Measurements from ENCODE around the gene CROCC. TPM values are rescaled to one million over a fixed set of nuclear protein-coding genes. Genes with fewer than 3 reads are reported as not detected.

CROCC gene
- total RNA-seq, 6 experiments from 2014 or later, result 6.5 to 12.7 (median 9.4) TPM

GRCh38 chr1:16975211-16975610, 53.5 kb downstream of the CROCC start:
- no peak for ATAC-seq
- Histone ChIP-seq H3K9me3 (no peaks in the 10 kb centered on the region), H3K27me3 (no peaks in the 10 kb centered on the region), H3K36me3 (no peaks in the 10 kb centered on the region), H3K27ac (no peak overlapping the region), H3K4me3 (no peak overlapping the region), H3K4me1 (no peaks in the 10 kb centered on the region)
- WGBS (ENCODE audit: insufficient coverage, low coverage, low lambda C conversion rate, missing lambda C conversion rate), result 83% methylated on average over 1 of the region's 14 CpGs
- DNase-seq, result no peak
- intact Hi-C loops (cut with DNase I), result no loop called here
- TF ChIP-seq POLR2A (IDR thresholded peaks at IDR 0.05), result no peak

GRCh38 chr1:16975838-16976237, 54.1 kb downstream of the CROCC start:
- no peak for ATAC-seq
- TF ChIP-seq, protein P1, sequence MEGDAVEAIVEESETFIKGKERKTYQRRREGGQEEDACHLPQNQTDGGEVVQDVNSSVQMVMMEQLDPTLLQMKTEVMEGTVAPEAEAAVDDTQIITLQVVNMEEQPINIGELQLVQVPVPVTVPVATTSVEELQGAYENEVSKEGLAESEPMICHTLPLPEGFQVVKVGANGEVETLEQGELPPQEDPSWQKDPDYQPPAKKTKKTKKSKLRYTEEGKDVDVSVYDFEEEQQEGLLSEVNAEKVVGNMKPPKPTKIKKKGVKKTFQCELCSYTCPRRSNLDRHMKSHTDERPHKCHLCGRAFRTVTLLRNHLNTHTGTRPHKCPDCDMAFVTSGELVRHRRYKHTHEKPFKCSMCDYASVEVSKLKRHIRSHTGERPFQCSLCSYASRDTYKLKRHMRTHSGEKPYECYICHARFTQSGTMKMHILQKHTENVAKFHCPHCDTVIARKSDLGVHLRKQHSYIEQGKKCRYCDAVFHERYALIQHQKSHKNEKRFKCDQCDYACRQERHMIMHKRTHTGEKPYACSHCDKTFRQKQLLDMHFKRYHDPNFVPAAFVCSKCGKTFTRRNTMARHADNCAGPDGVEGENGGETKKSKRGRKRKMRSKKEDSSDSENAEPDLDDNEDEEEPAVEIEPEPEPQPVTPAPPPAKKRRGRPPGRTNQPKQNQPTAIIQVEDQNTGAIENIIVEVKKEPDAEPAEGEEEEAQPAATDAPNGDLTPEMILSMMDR (IDR thresholded peaks at IDR 0.05), result no peak
- TF ChIP-seq POLR2A (IDR thresholded peaks at IDR 0.05), result no peak
- no peaks in the 10 kb centered on the region for H3K4me1 ChIP-seq
- intact Hi-C loops (cut with DNase I), result no loop called here
- no peaks in the 10 kb centered on the region for H3K27me3 ChIP-seq
- H3K27ac ChIP-seq, result no peak overlapping the region
- WGBS (ENCODE audit: insufficient coverage, low coverage, low lambda C conversion rate, missing lambda C conversion rate), result 89% methylated on average over 12 of the region's 14 CpGs
- H3K9me3 ChIP-seq, result no peaks in the 10 kb centered on the region
- H3K4me3 ChIP-seq, result no peak overlapping the region
- DNase-seq, result no peak
- no peaks in the 10 kb centered on the region for H3K36me3 ChIP-seq

- Histone ChIP-seq H3K4me3 (no peak overlapping the region), H3K9me3 (no peaks in the 10 kb centered on the region), H3K27ac (no peak overlapping the region), H3K36me3 (no peaks in the 10 kb centered on the region), H3K27me3 (no peaks in the 10 kb centered on the region), H3K4me1 (no peaks in the 10 kb centered on the region)
- TF ChIP-seq, protein P1 (IDR thresholded peaks at IDR 0.05), result no peak
- no peak for TF ChIP-seq POLR2A (IDR thresholded peaks at IDR 0.05)
- ATAC-seq (no peak), DNase-seq (peak in 1 of 3 donors; percentile 57)
- intact Hi-C loops (cut with DNase I), result no loop called here
- WGBS (ENCODE audit: insufficient coverage, low coverage, low lambda C conversion rate, missing lambda C conversion rate), result 72% methylated on average over 5 of the region's 16 CpGs
Measured at GRCh38 chr1:16976966-16977365, 55.2 kb downstream of the CROCC start.

DNA sequence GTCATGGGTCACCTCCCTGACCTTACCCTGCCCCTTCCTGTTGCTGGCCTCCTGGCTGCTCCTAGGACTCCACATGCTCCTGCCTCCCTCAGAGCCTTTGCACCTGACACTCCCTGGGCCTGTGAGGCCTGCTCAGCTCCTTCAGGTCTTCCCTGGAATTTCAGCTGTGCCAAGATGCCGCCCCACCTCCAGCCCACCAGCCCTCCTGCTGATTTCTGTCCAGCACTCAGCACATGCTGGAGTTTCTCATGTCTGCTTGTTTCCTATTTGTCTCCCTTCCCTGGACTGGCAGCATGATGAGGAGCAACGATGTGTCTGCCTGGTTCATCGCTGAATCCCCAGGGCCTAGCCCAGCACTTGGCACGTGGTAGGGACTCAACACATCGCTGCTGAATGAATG, 55.6 kb downstream of the CROCC start:
- 83% methylated on average over 1 of the region's 5 CpGs for WGBS (ENCODE audit: insufficient coverage, low coverage, low lambda C conversion rate, missing lambda C conversion rate)
- H3K27me3 ChIP-seq, result no peaks in the 10 kb centered on the region
- intact Hi-C loops (cut with DNase I), result no loop called here
- no peaks in the 10 kb centered on the region for H3K4me1 ChIP-seq
- ATAC-seq (no peak), DNase-seq (no peak)
- H3K9me3 ChIP-seq, result no peaks in the 10 kb centered on the region
- no peak overlapping the region for H3K27ac ChIP-seq
- H3K36me3 ChIP-seq, result no peaks in the 10 kb centered on the region
- no peak overlapping the region for H3K4me3 ChIP-seq
- TF ChIP-seq, protein P1 (IDR thresholded peaks at IDR 0.05), result no peak
- no peak for TF ChIP-seq POLR2A (IDR thresholded peaks at IDR 0.05)

DNA sequence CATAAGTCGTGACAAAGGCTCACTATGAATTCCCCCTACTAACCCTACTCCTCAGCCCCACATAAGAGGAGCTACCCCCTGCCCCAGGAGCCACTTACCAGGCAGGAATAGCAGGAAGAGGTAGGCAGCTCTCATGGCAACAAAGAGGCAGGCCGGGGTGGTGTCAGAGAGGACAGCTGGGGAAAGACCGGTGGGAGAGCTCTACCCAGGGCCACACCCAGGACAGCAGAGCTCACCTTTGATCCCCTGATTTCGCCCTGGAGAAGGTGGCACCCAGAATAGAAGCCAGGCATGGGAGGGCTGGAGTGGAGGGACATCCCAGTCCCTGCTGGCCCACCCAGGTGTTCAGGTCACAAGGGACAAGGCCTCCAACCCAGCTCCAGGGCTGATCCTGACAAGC, 56.4 kb downstream of the CROCC start:
- no peaks in the 10 kb centered on the region for H3K36me3 ChIP-seq
- intact Hi-C loops (cut with DNase I), result no loop called here

More for the DNA sequence above, 56.4 kb downstream of the CROCC start:
- no peak for ATAC-seq
- no peak for DNase-seq
- Histone ChIP-seq H3K4me1 (no peaks in the 10 kb centered on the region), H3K27ac (no peak overlapping the region), H3K9me3 (no peaks in the 10 kb centered on the region), H3K4me3 (no peak overlapping the region), H3K27me3 (no peaks in the 10 kb centered on the region)
- TF ChIP-seq, protein P1 (IDR thresholded peaks at IDR 0.05), result no peak
- TF ChIP-seq POLR2A (IDR thresholded peaks at IDR 0.05), result no peak
- 70% methylated on average over 2 of the region's 4 CpGs for WGBS (ENCODE audit: insufficient coverage, low coverage, low lambda C conversion rate, missing lambda C conversion rate)
